GM13977 (cell line): Measurements from ENCODE around the gene CXCR5.

Experiments used
- DNase-seq: peaks from one replicate; pipeline ENCODE4 v3.0.0; 2012; ENCODE audit warnings: low spot score
- in situ Hi-C: fragments of 300-500 bp; cut with MboI; formaldehyde crosslinking; loops from one replicate; pipeline ENCODE4 v1.12.0; 2022; ENCODE audit warnings: low sequenced_read_pairs, low pct_unique_long_range_greater_than_20kb, mixed read lengths, inconsistent platforms; ENCODE audit not compliant: unreplicated experiment
- TF ChIP-seq, protein P1 (sequence below): IDR thresholded peaks from 2 replicates; pipeline ENCODE4 v1.5.1; 2012; ENCODE audit warnings: mild to moderate bottlenecking, control low read depth; ENCODE audit not compliant: insufficient read depth; ENCODE audit errors: extremely low read depth, missing control alignments

The CXCR5 gene

GRCh38 chr11:118911113-118911879 lies 27.6 kb downstream of the CXCR5 start:
- no peak for DNase-seq
- in situ Hi-C loops, result no loop called here

DNA sequence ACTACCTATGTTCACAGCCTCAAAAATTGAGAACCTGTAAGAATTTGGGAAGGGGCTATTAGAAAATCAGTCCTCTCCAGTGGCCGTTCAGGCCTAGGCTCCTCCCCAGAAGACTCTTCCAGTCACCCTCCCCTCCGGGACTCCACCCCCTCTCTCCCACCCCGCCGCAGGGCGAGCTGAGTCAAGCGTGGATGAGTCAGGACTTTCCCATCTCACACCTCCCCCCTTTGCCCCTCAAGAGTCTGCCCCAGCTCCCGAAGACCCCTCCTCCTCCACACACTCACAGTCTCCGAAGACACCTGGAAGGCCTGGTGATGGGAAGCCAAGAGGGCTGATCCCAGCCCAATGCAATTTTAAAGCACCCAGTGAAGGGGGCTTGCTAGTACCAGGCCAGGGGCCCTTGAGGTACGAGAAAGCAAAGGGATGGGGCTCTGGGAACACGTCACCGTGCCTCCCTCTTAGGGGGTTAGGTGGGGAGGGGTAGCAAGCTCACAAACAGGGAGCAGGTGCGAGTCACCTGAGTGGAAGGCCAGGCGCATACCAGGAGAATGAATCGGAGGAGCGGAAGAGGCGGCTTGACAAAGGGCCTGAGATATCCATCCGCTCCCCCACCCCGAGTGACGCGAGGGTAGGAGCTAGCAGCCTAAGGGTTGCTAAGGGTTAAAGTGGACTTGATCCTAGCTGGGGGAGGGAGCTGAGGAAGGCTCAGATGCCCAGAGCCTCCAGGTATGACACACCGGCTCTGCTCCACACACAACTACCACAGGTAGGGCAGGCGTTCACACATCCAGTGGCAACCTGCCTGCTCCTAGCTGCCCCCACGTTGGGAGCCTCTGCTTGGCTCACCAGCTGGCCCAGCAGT lies 28.4 kb downstream of the CXCR5 start:
- DNase-seq, result no peak
- TF ChIP-seq, protein P1, sequence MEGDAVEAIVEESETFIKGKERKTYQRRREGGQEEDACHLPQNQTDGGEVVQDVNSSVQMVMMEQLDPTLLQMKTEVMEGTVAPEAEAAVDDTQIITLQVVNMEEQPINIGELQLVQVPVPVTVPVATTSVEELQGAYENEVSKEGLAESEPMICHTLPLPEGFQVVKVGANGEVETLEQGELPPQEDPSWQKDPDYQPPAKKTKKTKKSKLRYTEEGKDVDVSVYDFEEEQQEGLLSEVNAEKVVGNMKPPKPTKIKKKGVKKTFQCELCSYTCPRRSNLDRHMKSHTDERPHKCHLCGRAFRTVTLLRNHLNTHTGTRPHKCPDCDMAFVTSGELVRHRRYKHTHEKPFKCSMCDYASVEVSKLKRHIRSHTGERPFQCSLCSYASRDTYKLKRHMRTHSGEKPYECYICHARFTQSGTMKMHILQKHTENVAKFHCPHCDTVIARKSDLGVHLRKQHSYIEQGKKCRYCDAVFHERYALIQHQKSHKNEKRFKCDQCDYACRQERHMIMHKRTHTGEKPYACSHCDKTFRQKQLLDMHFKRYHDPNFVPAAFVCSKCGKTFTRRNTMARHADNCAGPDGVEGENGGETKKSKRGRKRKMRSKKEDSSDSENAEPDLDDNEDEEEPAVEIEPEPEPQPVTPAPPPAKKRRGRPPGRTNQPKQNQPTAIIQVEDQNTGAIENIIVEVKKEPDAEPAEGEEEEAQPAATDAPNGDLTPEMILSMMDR, result no peak
- in situ Hi-C loops, result no loop called here

More at GRCh38 chr11:118911113-118911879, 27.6 kb downstream of the CXCR5 start:
- TF ChIP-seq, protein P1, result no peak

- TF ChIP-seq, protein P1, result no peak
- in situ Hi-C loops, result no loop called here
Observed at GRCh38 chr11:118912742-118913410, 29.2 kb downstream of the CXCR5 start.

DNA sequence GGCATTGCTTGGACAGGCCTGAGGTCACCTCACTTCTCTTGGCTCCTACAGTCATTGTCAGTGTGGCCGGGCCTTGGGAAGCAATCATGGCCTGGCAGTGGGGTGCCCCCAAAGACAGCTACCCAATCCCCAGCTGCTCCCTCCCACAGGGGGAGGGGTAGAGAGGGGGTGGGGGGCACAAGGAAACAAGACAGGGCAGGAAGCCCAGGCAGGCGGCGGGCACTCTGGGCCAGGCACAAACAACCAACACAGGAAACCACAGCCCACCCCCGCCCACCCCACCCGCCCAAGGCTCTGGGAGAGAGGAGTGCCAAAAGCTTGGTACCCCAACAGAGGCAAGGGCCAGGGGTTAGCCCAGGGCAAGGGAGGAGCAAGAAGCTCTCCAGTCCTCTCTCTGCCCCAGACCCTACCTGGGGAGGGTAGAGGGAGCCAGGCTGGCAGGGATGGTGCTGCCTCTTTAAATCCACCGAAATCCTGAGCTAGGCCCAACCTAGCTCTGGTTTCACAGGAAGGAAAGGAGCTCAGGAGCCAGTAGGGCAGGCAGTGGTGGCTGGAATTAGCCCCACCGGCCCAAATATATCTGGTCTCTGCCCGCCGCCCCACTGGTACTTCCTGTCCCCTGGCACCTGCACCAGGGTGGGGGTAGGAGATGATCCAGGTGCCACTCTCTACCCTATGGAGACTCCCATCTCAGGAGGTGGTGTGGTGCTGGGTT lies 29.9 kb downstream of the CXCR5 start:
- in situ Hi-C loops, result no loop called here
- TF ChIP-seq, protein P1, result no peak
- no peak for DNase-seq

More at GRCh38 chr11:118912742-118913410, 29.2 kb downstream of the CXCR5 start:
- no peak for DNase-seq

GRCh38 chr11:118914178-118914918 lies 30.7 kb downstream of the CXCR5 start:
- TF ChIP-seq, protein P1, result no peak
- in situ Hi-C loops, result no loop called here
- no peak for DNase-seq

- in situ Hi-C loops, result no loop called here
- TF ChIP-seq, protein P1, result no peak
- DNase-seq, result no peak
Observed at GRCh38 chr11:118914987-118915386, 31.3 kb downstream of the CXCR5 start.
